ENCODE results near the gene SULT1A1. TPM values are rescaled to one million over a fixed set of nuclear protein-coding genes. Genes with fewer than 3 reads are reported as not detected.
"Not testable (repeated sequence)": the region's sequence is repeated elsewhere in the genome, so short reads cannot be mapped to it uniquely, and the experiment has no call there.

Gene SULT1A1
- total RNA-seq, result 100 to 1,000 TPM; 120 to 959 (median 337) TPM

DNA sequence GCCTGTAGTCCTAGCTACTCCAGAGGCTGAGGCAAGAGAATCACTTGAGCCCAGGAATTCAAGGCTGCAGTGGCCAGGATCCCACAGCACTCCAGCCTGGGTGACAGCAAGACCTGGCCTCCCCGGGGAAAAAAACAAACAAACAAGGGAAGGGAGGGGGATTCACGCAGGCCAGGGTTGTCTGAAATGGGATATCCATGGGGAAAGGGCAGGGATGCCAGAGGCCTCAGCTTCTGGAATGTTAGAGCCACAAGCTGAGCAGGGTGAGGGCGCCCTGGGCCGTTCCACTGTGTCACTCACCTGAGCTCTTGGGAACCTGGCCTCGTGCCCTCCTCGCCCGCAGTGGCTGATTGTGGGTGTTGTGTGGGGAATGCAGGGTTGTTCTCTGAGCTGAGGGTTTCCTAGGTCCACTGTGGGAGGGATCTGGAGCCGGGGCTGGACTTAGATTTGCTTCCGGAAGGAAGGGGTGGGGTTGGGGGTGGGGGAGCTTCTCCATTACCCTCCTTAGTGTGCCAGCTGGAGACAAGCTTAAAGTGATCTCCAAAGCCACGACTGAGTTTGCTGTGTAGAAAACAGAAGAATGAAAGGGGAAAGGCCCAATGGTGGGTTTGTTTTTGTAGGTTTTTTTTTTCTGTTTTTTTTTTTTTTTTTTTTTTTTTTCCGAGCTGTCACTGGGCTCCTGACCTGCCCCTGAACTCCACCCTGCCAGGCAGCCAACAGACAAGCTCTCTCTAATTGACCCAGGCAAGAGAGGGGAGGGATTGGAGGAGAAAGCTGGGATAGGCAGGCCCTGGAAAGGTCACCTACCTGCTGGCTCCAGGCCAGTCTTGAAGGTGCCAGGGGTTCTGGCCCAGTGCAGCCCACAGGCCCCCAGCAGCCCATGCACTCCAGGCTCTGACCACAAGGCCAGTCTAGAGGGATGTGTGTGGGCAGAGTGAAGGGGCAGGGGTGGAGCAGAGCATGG, at the start of gene SULT1A1:
Gene SULT1A1 (minus strand): TSS at position 414 of the 964 bp plus-strand sequence. CDS start 1,189 bp downstream, outside the sequence.
- Histone ChIP-seq H3K9me3 (no peaks in the 10 kb centered on the region), H3K27me3 (no peaks in the 10 kb centered on the region), H3K4me3 (peak within 1 kb of the TSS in 3 of 4 donors; percentile 24 to 57 (median 56)), H3K27ac (peak within 1 kb of the TSS in 3 of 4 donors; percentile 73 to 90 (median 90)), H3K36me3 (peaks cover 0 to 31% (median 0%) of the 10 kb centered on the region in 3 donors), H3K4me1 (peaks cover 0 to 37% (median 4%) of the 10 kb centered on the region in 4 donors)
- TF ChIP-seq POLR2A (IDR thresholded peaks at IDR 0.05), result peak; percentile 85
- TF ChIP-seq, protein P1, sequence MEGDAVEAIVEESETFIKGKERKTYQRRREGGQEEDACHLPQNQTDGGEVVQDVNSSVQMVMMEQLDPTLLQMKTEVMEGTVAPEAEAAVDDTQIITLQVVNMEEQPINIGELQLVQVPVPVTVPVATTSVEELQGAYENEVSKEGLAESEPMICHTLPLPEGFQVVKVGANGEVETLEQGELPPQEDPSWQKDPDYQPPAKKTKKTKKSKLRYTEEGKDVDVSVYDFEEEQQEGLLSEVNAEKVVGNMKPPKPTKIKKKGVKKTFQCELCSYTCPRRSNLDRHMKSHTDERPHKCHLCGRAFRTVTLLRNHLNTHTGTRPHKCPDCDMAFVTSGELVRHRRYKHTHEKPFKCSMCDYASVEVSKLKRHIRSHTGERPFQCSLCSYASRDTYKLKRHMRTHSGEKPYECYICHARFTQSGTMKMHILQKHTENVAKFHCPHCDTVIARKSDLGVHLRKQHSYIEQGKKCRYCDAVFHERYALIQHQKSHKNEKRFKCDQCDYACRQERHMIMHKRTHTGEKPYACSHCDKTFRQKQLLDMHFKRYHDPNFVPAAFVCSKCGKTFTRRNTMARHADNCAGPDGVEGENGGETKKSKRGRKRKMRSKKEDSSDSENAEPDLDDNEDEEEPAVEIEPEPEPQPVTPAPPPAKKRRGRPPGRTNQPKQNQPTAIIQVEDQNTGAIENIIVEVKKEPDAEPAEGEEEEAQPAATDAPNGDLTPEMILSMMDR (IDR thresholded peaks at IDR 0.05), result no peak
- DNase-seq, result peak in 2 of 3 donors; percentile 96 to 97

DNA sequence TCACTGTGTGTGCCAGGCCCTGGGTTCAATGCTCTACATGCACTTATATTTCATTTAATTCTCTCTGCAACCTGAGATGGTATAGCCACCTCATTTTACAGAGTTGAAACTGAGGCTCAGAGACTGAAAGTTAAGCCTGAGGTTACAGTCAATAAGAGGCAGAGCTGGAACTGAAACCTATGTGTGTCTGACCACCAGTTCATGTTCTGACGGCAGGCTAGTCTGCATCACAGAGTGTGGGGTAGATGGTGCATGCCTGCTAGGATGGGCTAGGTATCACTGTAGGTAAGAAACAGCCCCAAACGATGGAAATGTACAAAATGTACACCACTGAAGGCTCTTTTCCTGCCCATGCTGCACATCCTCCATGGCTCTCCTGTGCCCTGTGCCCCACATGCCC, 30.1 kb upstream of the SULT1A1 start:
- not testable (repeated sequence) for DNase-seq, H3K9me3 ChIP-seq

GRCh38 chr16:28638359-28638758, 28.5 kb upstream of the SULT1A1 start:
- not testable (repeated sequence) for H3K27ac ChIP-seq, DNase-seq, H3K27me3 ChIP-seq, H3K4me3 ChIP-seq, H3K36me3 ChIP-seq, H3K4me1 ChIP-seq, H3K9me3 ChIP-seq

More for the DNA sequence above, 30.1 kb upstream of the SULT1A1 start:
- H3K27ac ChIP-seq, H3K27me3 ChIP-seq, H3K4me1 ChIP-seq, H3K36me3 ChIP-seq, H3K4me3 ChIP-seq: not testable (repeated sequence)

DNA sequence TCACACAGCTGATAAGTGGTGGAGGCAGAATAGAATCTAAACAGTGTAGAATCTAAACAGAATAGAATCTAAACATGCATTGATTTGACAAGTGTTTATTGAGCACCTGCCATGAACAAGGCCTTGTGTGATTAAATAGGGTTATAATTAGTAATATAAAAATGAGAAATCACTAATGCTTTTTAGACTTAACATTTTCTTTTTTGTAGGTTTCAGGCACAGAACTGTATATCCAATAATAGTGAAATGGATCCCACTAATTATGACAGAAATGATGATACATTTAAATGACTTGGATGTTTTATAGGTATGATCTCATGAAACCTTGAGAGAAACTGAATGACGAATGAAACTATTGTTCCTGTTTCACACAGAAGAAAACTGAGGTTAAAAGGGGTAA, 27.9 kb upstream of the SULT1A1 start, which contains the start of gene NPIPB8:
Gene NPIPB8 (plus strand): TSS at position 301 of the 400 bp plus-strand sequence. CDS start 296 bp downstream, outside the sequence.
- H3K4me3 ChIP-seq, H3K9me3 ChIP-seq, H3K36me3 ChIP-seq, H3K4me1 ChIP-seq, H3K27me3 ChIP-seq, DNase-seq, H3K27ac ChIP-seq: not testable (repeated sequence)

DNA sequence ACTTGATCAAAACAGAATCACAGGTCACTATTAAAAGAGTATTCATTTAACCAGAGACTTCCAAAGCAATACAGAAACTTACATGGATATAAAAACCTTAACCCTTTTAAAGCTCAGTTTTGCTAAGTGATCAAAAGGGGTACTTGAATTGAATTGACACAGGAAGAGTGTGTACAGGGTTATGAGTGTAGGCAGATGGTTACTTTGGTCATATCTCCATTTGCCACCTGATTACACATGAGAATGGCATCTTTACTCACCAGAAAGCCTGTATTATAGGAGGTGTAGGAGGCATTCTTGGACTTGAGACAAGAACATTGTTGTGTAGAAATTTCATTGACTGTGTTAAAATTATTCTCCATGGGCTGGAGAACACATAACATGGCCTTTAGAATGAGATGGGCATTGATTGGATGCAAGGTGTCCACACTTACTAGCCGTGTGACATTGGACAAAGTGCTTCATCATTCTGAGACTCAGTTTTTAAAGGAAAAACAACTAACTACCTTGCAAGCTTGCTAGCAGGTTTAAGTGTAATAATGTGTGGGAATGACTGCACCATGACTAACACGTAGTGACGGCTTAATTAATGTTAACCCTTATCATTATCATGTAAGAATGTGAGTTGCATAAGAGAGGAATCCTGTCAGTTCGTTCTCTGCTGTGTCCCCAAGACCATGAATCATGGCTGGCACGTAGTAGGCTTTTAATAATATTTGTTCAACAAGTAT, 26.4 kb upstream of the SULT1A1 start:
- not testable (repeated sequence) for H3K27ac ChIP-seq, H3K4me1 ChIP-seq, DNase-seq, H3K27me3 ChIP-seq, H3K36me3 ChIP-seq, H3K4me3 ChIP-seq, H3K9me3 ChIP-seq

DNA sequence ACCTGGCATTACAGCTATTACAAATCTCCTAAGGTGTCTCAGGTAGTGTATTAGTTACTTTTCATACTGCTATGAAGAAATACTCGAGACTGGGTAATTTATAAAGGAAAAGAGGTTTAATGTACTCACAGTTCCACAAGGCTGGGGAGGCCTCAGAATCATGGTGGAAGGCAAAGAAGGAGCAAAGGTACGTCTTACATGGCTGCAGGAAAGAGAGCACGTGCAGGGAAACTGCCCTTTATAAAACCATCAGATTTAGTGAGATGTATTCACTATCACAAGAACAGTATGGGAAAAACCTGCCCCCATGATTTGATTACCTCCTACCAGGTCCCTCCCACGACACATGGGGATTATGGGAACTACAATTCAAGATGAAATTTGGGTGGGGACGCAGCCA, 21.1 kb upstream of the SULT1A1 start:
- H3K4me3 ChIP-seq, H3K27ac ChIP-seq, H3K9me3 ChIP-seq, H3K27me3 ChIP-seq, DNase-seq, H3K36me3 ChIP-seq, H3K4me1 ChIP-seq: not testable (repeated sequence)

GRCh38 chr16:28623172-28623711, 13.4 kb upstream of the SULT1A1 start:
- TF ChIP-seq, protein P1 (IDR thresholded peaks at IDR 0.05), result no peak
- TF ChIP-seq POLR2A (IDR thresholded peaks at IDR 0.05), result peak; percentile 46 to 65
- H3K27me3 ChIP-seq, result no peaks in the 10 kb centered on the region
- H3K27ac ChIP-seq, result peak overlapping the region in 3 of 4 donors; percentile 17 to 55 (median 39)
- peak overlapping the region; percentile 38 to 75 (median 70) for H3K4me3 ChIP-seq
- no peaks in the 10 kb centered on the region for H3K9me3 ChIP-seq
- peak; percentile 62 to 85 (median 78) for DNase-seq
- H3K4me1 ChIP-seq, result peaks cover 0 to 23% (median 4%) of the 10 kb centered on the region in 4 donors
- no peaks in the 10 kb centered on the region for H3K36me3 ChIP-seq

DNA sequence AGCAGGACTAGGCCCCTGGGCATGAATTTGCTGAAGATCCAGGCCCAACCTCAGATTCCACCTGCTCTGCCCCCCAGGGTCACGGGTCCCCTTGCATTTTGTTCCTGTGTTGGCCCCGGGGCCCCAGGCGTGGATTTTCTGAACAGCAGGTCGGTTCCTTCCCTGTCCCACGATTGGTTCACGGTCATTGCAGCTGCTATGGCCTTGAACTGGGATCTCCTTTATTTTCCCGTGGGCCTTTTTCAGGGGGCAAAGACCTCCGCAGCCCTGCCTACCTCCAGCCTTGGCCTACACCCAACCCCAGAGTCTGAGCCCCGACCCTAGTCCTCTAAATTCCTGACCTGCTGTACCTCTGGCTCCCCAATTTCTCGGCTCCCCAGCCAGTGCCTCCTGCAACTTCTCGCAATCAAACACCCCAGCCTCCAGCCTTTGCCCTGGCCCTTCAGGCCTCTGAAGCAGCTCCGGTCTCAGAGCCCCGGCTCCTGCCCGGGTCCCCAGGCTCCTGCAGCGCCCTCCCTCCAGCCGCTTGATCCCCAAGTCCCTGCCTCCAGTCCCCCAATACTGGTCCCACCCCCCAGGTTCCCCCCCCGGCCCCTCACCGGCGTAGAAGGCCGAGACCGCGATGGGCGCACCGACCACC, 12.8 kb upstream of the SULT1A1 start:
- not testable (repeated sequence) for H3K36me3 ChIP-seq, DNase-seq, H3K9me3 ChIP-seq, H3K27me3 ChIP-seq
- Histone ChIP-seq H3K4me1 (peaks cover 0 to 23% (median 4%) of the 10 kb centered on the region in 4 donors), H3K4me3 (peak overlapping the region; percentile 38 to 75 (median 70)), H3K27ac (peak overlapping the region in 2 of 4 donors; percentile 39 to 55)
